Neuronal stem cell (in vitro differentiated cells): Measurements from ENCODE around the gene RBM43.
A peak's percentile ranks its signal among the peaks of the same experiment; 100 is the strongest.

ENCODE experiments used
- DNase-seq: peaks from one replicate; pipeline ENCODE4 v3.0.0-alpha.2; 2013; ENCODE audit warnings: low spot score
- H2AFZ ChIP-seq: one replicate; pipeline ENCODE4 v1.6.1; 2013; ENCODE audit warnings: mild to moderate bottlenecking, low read length, inconsistent platforms
- H2AK5ac ChIP-seq: 2 replicates; pipeline ENCODE4 v1.6.1; 2013; ENCODE audit warnings: low read depth, mild to moderate bottlenecking, inconsistent platforms, low read length, moderate library complexity, mixed read lengths
- H2BK120ac ChIP-seq: 2 replicates; pipeline ENCODE4 v1.6.1; 2013; ENCODE audit warnings: low read depth, mild to moderate bottlenecking, inconsistent platforms, low read length, moderate library complexity, mixed read lengths
- H2BK12ac ChIP-seq: one replicate; pipeline ENCODE4 v1.6.1; 2013; ENCODE audit warnings: low read length, inconsistent platforms
- H2BK15ac ChIP-seq: 2 replicates; pipeline ENCODE4 v1.6.1; 2013; ENCODE audit warnings: mild to moderate bottlenecking, low read length, inconsistent platforms, mixed read lengths
- H2BK5ac ChIP-seq: one replicate; pipeline ENCODE4 v1.6.1; 2013; ENCODE audit warnings: inconsistent platforms, mild to moderate bottlenecking, low read length, moderate library complexity
- H3K14ac ChIP-seq: one replicate; pipeline ENCODE4 v1.6.1; 2013; ENCODE audit warnings: low read length, inconsistent platforms
- H3K18ac ChIP-seq: 2 replicates; pipeline ENCODE4 v1.6.1; 2013; ENCODE audit warnings: low read length, inconsistent platforms
- H3K23ac ChIP-seq: 2 replicates; pipeline ENCODE4 v1.6.1; 2013; ENCODE audit warnings: low read depth, mild to moderate bottlenecking, mixed read lengths, low read length, inconsistent platforms; ENCODE audit not compliant: poor library complexity
- H3K27ac ChIP-seq: replicated peaks from 3 replicates; pipeline ENCODE4 v1.5.1; 2013; ENCODE audit warnings: low read length, inconsistent platforms
- H3K27me3 ChIP-seq, 3 experiments: 2 replicates each; pipeline ENCODE4 v1.6.1; 2013; ENCODE audit warnings: low read length in 3 of 3, mild to moderate bottlenecking in 2 of 3, inconsistent platforms in 1 of 3, low read depth in 1 of 3, mixed read lengths in 1 of 3, moderate library complexity in 1 of 3; ENCODE audit not compliant: control insufficient read depth in 3 of 3, insufficient read depth in 3 of 3
- H3K36me3 ChIP-seq, 2 donors: replicated peaks in 1 of 2; 2 replicates each; pipeline ENCODE4 v1.6.1; 2013; ENCODE audit warnings: low read length in 2 of 2; ENCODE audit not compliant: control insufficient read depth in 2 of 2, insufficient read depth in 2 of 2
- H3K4ac ChIP-seq: 2 replicates; pipeline ENCODE4 v1.6.1; 2013; ENCODE audit warnings: inconsistent platforms, mild to moderate bottlenecking, low read length, moderate library complexity
- H3K4me1 ChIP-seq, 2 donors: 1 replicate in 1 of 2; 2 replicates in 1 of 2; pipeline ENCODE4 v1.6.1; 2013; ENCODE audit warnings: low read length in 2 of 2, low read depth in 1 of 2; ENCODE audit not compliant: control insufficient read depth in 2 of 2, insufficient read depth in 1 of 2
- H3K4me2 ChIP-seq: one replicate; pipeline ENCODE4 v1.6.1; 2013; ENCODE audit warnings: mild to moderate bottlenecking, low read length, inconsistent platforms; ENCODE audit not compliant: insufficient read depth, poor library complexity, severe bottlenecking
- H3K4me3 ChIP-seq, 2 donors: 2 replicates each; pipeline ENCODE4 v1.5.1; 2013; ENCODE audit warnings: low read length in 2 of 2, mild to moderate bottlenecking in 2 of 2, inconsistent platforms in 1 of 2, moderate library complexity in 1 of 2
- H3K79me1 ChIP-seq: one replicate; pipeline ENCODE4 v1.6.1; 2013; ENCODE audit warnings: low read depth, mild to moderate bottlenecking, inconsistent platforms, low read length, moderate library complexity
- H3K9ac ChIP-seq: one replicate; pipeline ENCODE4 v1.6.1; 2013; ENCODE audit warnings: mild to moderate bottlenecking, low read depth, low read length, inconsistent platforms; ENCODE audit not compliant: poor library complexity
- H3K9me3 ChIP-seq, 2 donors: replicated peaks in 1 of 2; 2 replicates each; pipeline versions ENCODE3 to v1.6.1; 2013; ENCODE audit warnings: low read length in 2 of 2, mild to moderate bottlenecking in 2 of 2, inconsistent platforms in 1 of 2, low read depth in 1 of 2, mixed read lengths in 1 of 2, moderate library complexity in 1 of 2; ENCODE audit not compliant: control insufficient read depth in 2 of 2, insufficient read depth in 1 of 2
- H4K8ac ChIP-seq: one replicate; pipeline ENCODE4 v1.6.1; 2013; ENCODE audit warnings: low read depth, mild to moderate bottlenecking, inconsistent platforms, low read length, moderate library complexity
- H4K91ac ChIP-seq: one replicate; pipeline ENCODE4 v1.6.1; 2013; ENCODE audit warnings: low read length, low read depth, mild to moderate bottlenecking, inconsistent platforms; ENCODE audit not compliant: poor library complexity
- WGBS, 2 donors: extraction: QIAGEN DNeasy Blood & Tissue Kit; methylation state at CpG; one replicate each; pipeline ENCODE4 v1.1.7; 2013; ENCODE audit warnings: missing lambda C conversion rate in 2 of 2, mixed read lengths in 1 of 2; ENCODE audit not compliant: insufficient read length in 2 of 2, insufficient replicate concordance in 1 of 2; ENCODE audit errors: extremely low coverage in 2 of 2; 5-methylcytosine and 5-hydroxymethylcytosine counted together

RBM43 gene

GRCh38 chr2:151289972-151290866 is 28.6 kb upstream of the RBM43 start:
- Histone ChIP-seq H2AK5ac (no peak overlapping the region), H2AFZ (peak overlapping the region; percentile 68), H3K4me1 (no peaks in the 10 kb centered on the region), H3K36me3 (no peaks in the 10 kb centered on the region), H2BK15ac (no peak overlapping the region), H4K91ac (no peak overlapping the region), H3K4me2 (no peak overlapping the region), H3K9me3 (no peaks in the 10 kb centered on the region), H3K23ac (no peak overlapping the region), H3K14ac (no peak overlapping the region), H4K8ac (no peak overlapping the region), H3K27me3 (peaks cover 0 to 8% (median 0%) of the 10 kb centered on the region in 3 experiments), H2BK120ac (no peak overlapping the region), H3K4ac (no peak overlapping the region), H3K27ac (no peak overlapping the region), H3K79me1 (no peaks in the 10 kb centered on the region), H2BK12ac (no peak overlapping the region), H3K4me3 (no peak overlapping the region), H3K9ac (no peak overlapping the region), H2BK5ac (no peak overlapping the region), H3K18ac (no peak overlapping the region)
- no CpG with 5 or more reads among the region's 9 CpGs for WGBS, 2 donors
- DNase-seq = no peak

GRCh38 chr2:151287513-151288250 is 26.0 kb upstream of the RBM43 start:
- no peaks in the 10 kb centered on the region for H3K79me1 ChIP-seq
- H3K9ac ChIP-seq = no peak overlapping the region
- no peak overlapping the region for H3K14ac ChIP-seq
- no peak overlapping the region for H2BK12ac ChIP-seq
- WGBS, 2 donors = no CpG with 5 or more reads among the region's 5 CpGs
- H3K4me1 ChIP-seq = no peaks in the 10 kb centered on the region
- H3K4me2 ChIP-seq = no peak overlapping the region
- H3K4me3 ChIP-seq = no peak overlapping the region
- H3K36me3 ChIP-seq = no peaks in the 10 kb centered on the region
- no peak overlapping the region for H2AFZ ChIP-seq
- no peak overlapping the region for H3K23ac ChIP-seq
- no peak overlapping the region for H3K27ac ChIP-seq
- H2BK15ac ChIP-seq = no peak overlapping the region
- no peak overlapping the region for H3K18ac ChIP-seq
- peaks cover 0 to 8% (median 0%) of the 10 kb centered on the region in 3 experiments for H3K27me3 ChIP-seq
- H3K4ac ChIP-seq = no peak overlapping the region
- no peak overlapping the region for H4K91ac ChIP-seq
- DNase-seq = no peak
- no peak overlapping the region for H2BK120ac ChIP-seq
- no peaks in the 10 kb centered on the region for H3K9me3 ChIP-seq
- H2BK5ac ChIP-seq = no peak overlapping the region
- H2AK5ac ChIP-seq = no peak overlapping the region
- H4K8ac ChIP-seq = no peak overlapping the region

GRCh38 chr2:151282401-151282800 is 20.7 kb upstream of the RBM43 start:
- H3K9ac ChIP-seq = no peak overlapping the region
- no peak overlapping the region for H2AFZ ChIP-seq
- WGBS, 2 donors = no CpG with 5 or more reads among the region's 4 CpGs
- no peak overlapping the region for H3K4ac ChIP-seq
- H3K14ac ChIP-seq = no peak overlapping the region
- H3K4me2 ChIP-seq = no peak overlapping the region
- H2BK12ac ChIP-seq = no peak overlapping the region
- H3K23ac ChIP-seq = no peak overlapping the region
- H4K91ac ChIP-seq = no peak overlapping the region
- H3K27ac ChIP-seq = no peak overlapping the region
- H2BK120ac ChIP-seq = no peak overlapping the region
- H3K9me3 ChIP-seq = no peaks in the 10 kb centered on the region
- H3K4me3 ChIP-seq = no peak overlapping the region
- no peaks in the 10 kb centered on the region for H3K4me1 ChIP-seq
- H3K79me1 ChIP-seq = no peaks in the 10 kb centered on the region
- H3K36me3 ChIP-seq = no peaks in the 10 kb centered on the region
- no peak for DNase-seq
- no peak overlapping the region for H3K18ac ChIP-seq
- H3K27me3 ChIP-seq = no peaks in the 10 kb centered on the region
- no peak overlapping the region for H2AK5ac ChIP-seq
- H2BK5ac ChIP-seq = no peak overlapping the region
- no peak overlapping the region for H4K8ac ChIP-seq
- H2BK15ac ChIP-seq = no peak overlapping the region

- H3K4me1 ChIP-seq = no peaks in the 10 kb centered on the region
- H3K23ac ChIP-seq = no peak overlapping the region
- DNase-seq = no peak
- H3K4me3 ChIP-seq = no peak overlapping the region
- no peak overlapping the region for H2BK5ac ChIP-seq
- no peak overlapping the region for H3K14ac ChIP-seq
- H4K91ac ChIP-seq = no peak overlapping the region
- no peak overlapping the region for H3K18ac ChIP-seq
- no peak overlapping the region for H3K27ac ChIP-seq
- H3K79me1 ChIP-seq = no peaks in the 10 kb centered on the region
- no peak overlapping the region for H3K4ac ChIP-seq
- WGBS, 2 donors = no CpG with 5 or more reads among the region's 4 CpGs
- H2BK120ac ChIP-seq = no peak overlapping the region
- H3K36me3 ChIP-seq = no peaks in the 10 kb centered on the region
- H3K4me2 ChIP-seq = no peak overlapping the region
- H2BK15ac ChIP-seq = no peak overlapping the region
- no peak overlapping the region for H4K8ac ChIP-seq
- H3K9me3 ChIP-seq = no peaks in the 10 kb centered on the region
- H2AFZ ChIP-seq = no peak overlapping the region
- H2AK5ac ChIP-seq = no peak overlapping the region
- no peak overlapping the region for H2BK12ac ChIP-seq
- no peak overlapping the region for H3K9ac ChIP-seq
- H3K27me3 ChIP-seq = no peaks in the 10 kb centered on the region
Measured at GRCh38 chr2:151280271-151280670, 18.6 kb upstream of the RBM43 start.
